ENCODE measurements around the gene FURIN. TPM values are rescaled to one million over a fixed set of nuclear protein-coding genes. Genes with fewer than 3 reads are reported as not detected.
A peak's percentile ranks its signal among the peaks of the same experiment; 100 is the strongest.
"Not testable (repeated sequence)": the region's sequence is repeated elsewhere in the genome, so short reads cannot be mapped to it uniquely, and the experiment has no call there.

The FURIN gene
- total RNA-seq, 4 donors from 2014 or later = 76.7 to 159 (median 118) TPM

GRCh38 chr15:90917569-90917968 lies 49.2 kb downstream of the FURIN start:
- no peak for TF ChIP-seq CTCF (IDR thresholded peaks at IDR 0.05 in 4 of 5, conservative IDR thresholded peaks at IDR 0.05 in 1 of 5)
- no peak for TF ChIP-seq POLR2A (IDR thresholded peaks at IDR 0.05)
- peak overlapping the region in 3 of 4 donors; percentile 86 to 95 (median 91) for H3K27ac ChIP-seq
- H3K36me3 ChIP-seq = peaks cover 0 to 77% of the 10 kb centered on the region in 2 donors
- ATAC-seq (no peak), DNase-seq (no peak)
- in situ Hi-C loops (cut with MboI; ENCODE audit: low sequenced_read_pairs in 4 of 4) (no loop called here), intact Hi-C loops (cut with DNase I; ENCODE audit: low total_unique reads) (no loop called here)
- no peaks in the 10 kb centered on the region for H3K27me3 ChIP-seq
- no peaks in the 10 kb centered on the region for H3K9me3 ChIP-seq
- peaks cover 14 to 37% of the 10 kb centered on the region in 2 donors for H3K4me1 ChIP-seq
- no peak overlapping the region for H3K4me3 ChIP-seq

GRCh38 chr15:90918034-90918788 lies 49.8 kb downstream of the FURIN start:
- Histone ChIP-seq H3K27ac (peak overlapping the region in 3 of 4 donors; percentile 86 to 95 (median 91)), H3K4me3 (no peak overlapping the region), H3K36me3 (peaks cover 0 to 70% of the 10 kb centered on the region in 2 donors), H3K4me1 (peaks cover 14 to 37% of the 10 kb centered on the region in 2 donors), H3K27me3 (no peaks in the 10 kb centered on the region), H3K9me3 (no peaks in the 10 kb centered on the region)
- DNase-seq = no peak
- in situ Hi-C loops (cut with MboI; ENCODE audit: low sequenced_read_pairs in 4 of 4) = no loop called here
- intact Hi-C loops (cut with DNase I; ENCODE audit: low total_unique reads) = no loop called here
- TF ChIP-seq POLR2A (IDR thresholded peaks at IDR 0.05) (no peak), CTCF (IDR thresholded peaks at IDR 0.05 in 4 of 5, conservative IDR thresholded peaks at IDR 0.05 in 1 of 5) (no peak)
- no peak for ATAC-seq

DNA sequence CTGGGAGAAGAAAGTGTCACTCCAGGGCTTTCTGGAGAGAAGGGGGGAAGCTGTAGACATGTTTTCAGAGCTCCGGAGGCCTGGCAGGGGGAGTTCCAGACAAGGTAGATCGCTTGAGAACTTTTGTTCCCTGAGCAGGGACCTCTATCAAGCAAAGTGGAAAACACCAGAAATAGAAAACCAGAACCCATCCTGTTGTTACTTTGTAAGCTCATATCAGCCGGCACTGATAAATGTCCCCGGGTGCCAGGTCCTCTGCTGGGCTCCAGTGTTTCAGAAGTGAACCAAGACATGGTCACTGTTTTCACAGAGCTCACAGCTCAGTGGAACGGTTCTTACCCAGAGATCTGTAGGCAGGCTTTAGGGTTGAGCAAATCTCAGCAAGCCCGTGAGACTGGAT lies 50.4 kb downstream of the FURIN start:
- in situ Hi-C loops (cut with MboI; ENCODE audit: low sequenced_read_pairs in 4 of 4) = no loop called here
- peaks cover 14 to 33% of the 10 kb centered on the region in 2 donors for H3K4me1 ChIP-seq
- peaks cover 0 to 64% of the 10 kb centered on the region in 2 donors for H3K36me3 ChIP-seq
- TF ChIP-seq CTCF (IDR thresholded peaks at IDR 0.05 in 4 of 5, conservative IDR thresholded peaks at IDR 0.05 in 1 of 5) (no peak), POLR2A (IDR thresholded peaks at IDR 0.05) (no peak)
- no peak for DNase-seq
- no peak overlapping the region for H3K4me3 ChIP-seq
- intact Hi-C loops (cut with DNase I; ENCODE audit: low total_unique reads) = no loop called here
- no peaks in the 10 kb centered on the region for H3K27me3 ChIP-seq
- H3K27ac ChIP-seq = peak overlapping the region in 2 of 4 donors; percentile 58 to 91
- ATAC-seq = no peak
- H3K9me3 ChIP-seq = no peaks in the 10 kb centered on the region

- Histone ChIP-seq H3K36me3 (peaks cover 0 to 51% of the 10 kb centered on the region in 2 donors), H3K4me3 (no peak overlapping the region), H3K4me1 (peaks cover 0 to 4% of the 10 kb centered on the region in 2 donors), H3K9me3 (no peaks in the 10 kb centered on the region), H3K27ac (peak overlapping the region in 1 of 4 donors; percentile 48), H3K27me3 (no peaks in the 10 kb centered on the region)
- TF ChIP-seq POLR2A (IDR thresholded peaks at IDR 0.05) = no peak
- no peak for TF ChIP-seq CTCF (IDR thresholded peaks at IDR 0.05 in 4 of 5, conservative IDR thresholded peaks at IDR 0.05 in 1 of 5)
- intact Hi-C loops (cut with DNase I; ENCODE audit: low total_unique reads) = no loop called here
- in situ Hi-C loops (cut with MboI; ENCODE audit: low sequenced_read_pairs in 4 of 4) = no loop called here
- DNase-seq (no peak), ATAC-seq (no peak)
Measured at GRCh38 chr15:90921887-90922286, 53.5 kb downstream of the FURIN start.

DNA sequence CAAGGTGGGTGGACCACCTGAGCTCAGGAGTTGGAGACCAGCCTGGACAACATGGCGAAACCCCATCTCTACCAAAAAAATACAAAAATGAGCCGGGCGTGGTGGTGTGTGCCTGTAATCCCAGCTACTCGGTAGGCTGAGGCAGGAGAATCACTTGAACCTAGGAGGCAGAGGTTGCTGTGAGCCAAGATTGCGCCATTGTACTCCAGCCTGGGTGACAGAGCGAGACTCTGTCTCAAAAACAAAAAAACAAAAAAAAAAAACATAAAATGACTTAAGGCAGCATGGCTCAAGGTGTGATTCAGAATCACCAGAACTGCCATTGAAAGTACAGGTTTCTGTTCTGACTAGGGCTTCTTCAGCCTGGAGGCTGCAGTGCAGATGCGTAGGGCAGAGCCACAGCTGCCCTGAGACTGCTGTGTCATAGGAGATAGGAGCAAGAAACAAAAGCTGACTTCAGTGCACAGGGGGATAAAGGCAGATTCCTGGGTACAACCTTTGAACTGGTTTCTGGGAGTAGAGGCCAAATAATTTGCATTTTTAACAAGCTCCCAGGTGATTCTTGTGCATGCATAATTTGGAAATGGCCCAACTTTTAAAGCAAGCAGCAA lies 54.4 kb downstream of the FURIN start:
- H3K4me3 ChIP-seq; H3K9me3 ChIP-seq; H3K27me3 ChIP-seq; in situ Hi-C loops (cut with MboI; ENCODE audit: low sequenced_read_pairs in 4 of 4); H3K4me1 ChIP-seq; intact Hi-C loops (cut with DNase I; ENCODE audit: low total_unique reads); DNase-seq: not testable (repeated sequence)
- peak overlapping the region in 1 of 4 donors; percentile 48 for H3K27ac ChIP-seq
- peaks cover 0 to 47% of the 10 kb centered on the region in 2 donors for H3K36me3 ChIP-seq
- peak in 1 of 2 donors; percentile 49 for ATAC-seq

All from gastrocnemius medialis (tissue), 4 donors.